Breast epithelium (tissue), 4 donors: ENCODE results near the gene CENPA. TPM values are rescaled to one million over a fixed set of nuclear protein-coding genes. Genes with fewer than 3 reads are reported as not detected.

Experiments used
- DNase-seq, 2 donors: peaks; one replicate each; pipeline ENCODE4 v3.0.0-alpha.2; 2019; ENCODE audit warnings: low spot score in 2 of 2
- H3K27ac ChIP-seq, 2 donors: fragments of 200-600 bp; sonication (generic) in 1 of 2; one replicate each; pipeline ENCODE4 v1.5.1; 2016 to 2019; ENCODE audit warnings: mild to moderate bottlenecking in 1 of 2
- H3K27me3 ChIP-seq, 2 donors: fragments of 200-600 bp; sonication (generic) in 1 of 2; one replicate each; pipeline versions ENCODE4 v1.5.1 to v1.6.0; 2017 to 2019; ENCODE audit warnings: control low read depth in 1 of 2, mild to moderate bottlenecking in 1 of 2
- H3K36me3 ChIP-seq: fragments of 200-600 bp; one replicate; pipeline ENCODE4 v1.5.1; 2019
- H3K4me1 ChIP-seq, 2 donors: fragments of 200-600 bp; sonication (generic); one replicate each; pipeline ENCODE4 v1.5.1; 2016 to 2019; ENCODE audit warnings: control low read depth in 1 of 2
- H3K4me3 ChIP-seq, 3 donors: fragments of 200-600 bp; sonication (generic); 1 replicate in 2 of 3; 2 replicates in 1 of 3; pipeline ENCODE4 v1.5.1; 2016 to 2019; ENCODE audit warnings: mild to moderate bottlenecking in 3 of 3, moderate library complexity in 2 of 3
- H3K9me3 ChIP-seq, 2 donors: fragments of 200-600 bp; sonication (generic) in 1 of 2; one replicate each; pipeline ENCODE4 v1.5.1; 2016 to 2019; ENCODE audit warnings: control low read depth in 1 of 2
- POLR2A ChIP-seq: fragments of 450-650 bp; IDR thresholded peaks from one replicate; pipeline ENCODE4 v1.6.1; 2016; ENCODE audit warnings: antibody characterized with exemption, mild to moderate bottlenecking, moderate library complexity
- POLR2AphosphoS5 ChIP-seq, 3 donors: sonication (generic); formaldehyde crosslinking; IDR thresholded peaks; one replicate each; pipeline ENCODE4 v1.6.1; 2017; ENCODE audit warnings: antibody characterized with exemption in 3 of 3
- intact Hi-C: fragments of 100-400 bp; cut with DNase I; formaldehyde crosslinking; loops from one replicate; pipeline ENCODE4 v1.15.1; 2023; ENCODE audit warnings: low total_unique reads
- total RNA-seq, 3 donors: library from RNA; depleted of rRNA; stranded (reverse); fragments of >200 nt; gene quantifications; one replicate each; pipeline ENCODE4 v1.1.0, GENCODE V29; 2016
- TF ChIP-seq, protein P1 (sequence below), 3 donors: fragments of 450-650 bp; IDR thresholded peaks; one replicate each; pipeline ENCODE4 v1.5.1; 2016 to 2017; ENCODE audit warnings: antibody characterized with exemption in 3 of 3, mild to moderate bottlenecking in 3 of 3, moderate library complexity in 3 of 3

Gene CENPA
- total RNA-seq, 3 donors from 2014 or later: 0.64 TPM; not detected in 2

DNA sequence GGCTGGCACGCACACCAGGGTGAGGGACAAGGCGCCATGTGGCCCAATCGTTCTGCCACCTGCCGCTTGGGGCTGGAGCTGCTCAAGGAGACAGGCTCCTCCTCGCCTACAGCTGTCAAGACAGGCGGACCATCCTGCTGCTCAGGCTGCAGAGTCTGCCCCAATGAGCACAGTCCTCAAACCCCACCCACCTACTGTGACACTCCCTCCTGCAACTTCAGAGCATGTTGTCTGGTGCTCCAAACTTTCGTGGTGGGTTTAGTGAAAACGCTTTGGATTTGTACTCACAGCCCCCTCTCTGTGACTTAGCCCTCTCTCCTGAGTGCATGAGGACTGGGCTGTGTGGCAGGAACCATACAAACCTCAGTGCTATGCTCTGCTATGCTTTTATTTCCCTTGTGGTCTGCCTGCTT, 45.0 kb upstream of the CENPA start:
- DNase-seq: no peak
- no peaks in the 10 kb centered on the region for H3K27me3 ChIP-seq
- no peak overlapping the region for H3K4me3 ChIP-seq
- H3K27ac ChIP-seq: no peak overlapping the region
- TF ChIP-seq POLR2AphosphoS5 (IDR thresholded peaks at IDR 0.05) (no peak), POLR2A (no peak)
- TF ChIP-seq, protein P1, sequence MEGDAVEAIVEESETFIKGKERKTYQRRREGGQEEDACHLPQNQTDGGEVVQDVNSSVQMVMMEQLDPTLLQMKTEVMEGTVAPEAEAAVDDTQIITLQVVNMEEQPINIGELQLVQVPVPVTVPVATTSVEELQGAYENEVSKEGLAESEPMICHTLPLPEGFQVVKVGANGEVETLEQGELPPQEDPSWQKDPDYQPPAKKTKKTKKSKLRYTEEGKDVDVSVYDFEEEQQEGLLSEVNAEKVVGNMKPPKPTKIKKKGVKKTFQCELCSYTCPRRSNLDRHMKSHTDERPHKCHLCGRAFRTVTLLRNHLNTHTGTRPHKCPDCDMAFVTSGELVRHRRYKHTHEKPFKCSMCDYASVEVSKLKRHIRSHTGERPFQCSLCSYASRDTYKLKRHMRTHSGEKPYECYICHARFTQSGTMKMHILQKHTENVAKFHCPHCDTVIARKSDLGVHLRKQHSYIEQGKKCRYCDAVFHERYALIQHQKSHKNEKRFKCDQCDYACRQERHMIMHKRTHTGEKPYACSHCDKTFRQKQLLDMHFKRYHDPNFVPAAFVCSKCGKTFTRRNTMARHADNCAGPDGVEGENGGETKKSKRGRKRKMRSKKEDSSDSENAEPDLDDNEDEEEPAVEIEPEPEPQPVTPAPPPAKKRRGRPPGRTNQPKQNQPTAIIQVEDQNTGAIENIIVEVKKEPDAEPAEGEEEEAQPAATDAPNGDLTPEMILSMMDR (IDR thresholded peaks at IDR 0.05): no peak
- H3K9me3 ChIP-seq: no peaks in the 10 kb centered on the region
- H3K4me1 ChIP-seq: no peaks in the 10 kb centered on the region
- intact Hi-C loops: loop anchor here (5.0 kb wide), 1 partner anchor 134 kb away; no protein-coding TSS in a partner anchor
- no peaks in the 10 kb centered on the region for H3K36me3 ChIP-seq

DNA sequence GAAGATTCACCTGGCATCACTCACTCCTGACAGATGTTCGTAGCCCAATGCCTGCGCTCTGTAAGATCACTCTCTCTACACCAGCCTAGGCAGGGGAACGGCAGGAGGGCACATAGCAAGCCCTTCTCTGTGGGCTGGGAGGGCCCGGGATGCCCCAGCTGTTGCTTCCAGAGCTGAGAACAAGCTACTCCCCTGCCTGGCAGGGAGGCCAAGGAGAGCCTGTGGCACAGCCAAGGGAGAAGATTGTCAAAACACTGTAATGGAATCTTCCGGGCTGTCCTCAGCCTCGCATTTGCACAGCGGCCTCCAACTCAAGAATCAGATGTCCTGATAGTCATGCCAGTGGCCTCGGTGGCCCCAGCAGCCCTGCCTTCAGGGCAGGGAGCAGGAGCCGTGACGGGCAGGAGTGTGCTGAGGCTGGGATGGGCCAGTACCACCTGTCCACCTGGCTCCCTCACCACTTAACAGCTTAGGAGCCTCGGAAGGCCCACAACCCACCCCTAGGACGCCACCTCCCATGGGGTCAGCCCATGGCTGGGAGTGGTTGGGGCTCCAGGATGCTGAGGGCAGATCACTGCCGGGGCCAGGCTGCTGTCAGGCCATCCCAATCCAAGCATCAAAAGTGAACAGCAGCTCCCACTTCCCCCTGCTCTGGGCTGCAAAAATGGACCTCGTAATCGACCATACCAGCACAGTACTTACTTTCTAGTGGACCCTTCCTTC, 43.6 kb upstream of the CENPA start:
- Histone ChIP-seq H3K4me3 (no peak overlapping the region), H3K36me3 (no peaks in the 10 kb centered on the region), H3K9me3 (no peaks in the 10 kb centered on the region), H3K27ac (no peak overlapping the region), H3K4me1 (no peaks in the 10 kb centered on the region), H3K27me3 (no peaks in the 10 kb centered on the region)
- intact Hi-C loops: loop anchor here (5.0 kb wide), 1 partner anchor 135 kb away; no protein-coding TSS in a partner anchor
- no peak for TF ChIP-seq POLR2AphosphoS5 (IDR thresholded peaks at IDR 0.05)
- TF ChIP-seq, protein P1 (IDR thresholded peaks at IDR 0.05): no peak
- no peak for TF ChIP-seq POLR2A
- DNase-seq: no peak

DNA sequence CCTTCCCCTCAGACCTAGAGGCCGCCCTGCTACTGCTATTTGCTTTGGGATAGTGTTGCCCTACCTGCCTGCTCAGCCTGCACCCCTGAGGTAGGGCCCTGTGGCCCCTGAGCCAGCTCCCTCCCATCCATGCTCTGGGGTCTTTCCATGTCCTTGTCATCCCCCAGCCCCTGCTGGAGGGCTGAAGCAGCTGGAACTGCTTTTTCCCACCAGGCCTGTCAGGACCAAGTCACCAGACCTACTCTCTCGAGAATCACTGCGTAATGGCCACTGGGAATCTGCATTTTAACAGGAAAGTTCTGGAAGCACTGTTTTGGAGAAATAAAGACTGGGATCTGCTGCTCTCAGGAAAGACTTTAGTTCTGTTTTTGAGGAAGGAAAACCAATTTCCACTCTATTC, 42.0 kb upstream of the CENPA start:
- Histone ChIP-seq H3K27ac (no peak overlapping the region), H3K4me1 (no peaks in the 10 kb centered on the region), H3K27me3 (no peaks in the 10 kb centered on the region), H3K36me3 (no peaks in the 10 kb centered on the region), H3K4me3 (no peak overlapping the region), H3K9me3 (no peaks in the 10 kb centered on the region)
- TF ChIP-seq, protein P1 (IDR thresholded peaks at IDR 0.05): no peak
- TF ChIP-seq POLR2AphosphoS5 (IDR thresholded peaks at IDR 0.05): no peak
- no peak for TF ChIP-seq POLR2A
- intact Hi-C loops: loop anchor here (5.0 kb wide), 1 partner anchor 137 kb away; no protein-coding TSS in a partner anchor
- no peak for DNase-seq

DNA sequence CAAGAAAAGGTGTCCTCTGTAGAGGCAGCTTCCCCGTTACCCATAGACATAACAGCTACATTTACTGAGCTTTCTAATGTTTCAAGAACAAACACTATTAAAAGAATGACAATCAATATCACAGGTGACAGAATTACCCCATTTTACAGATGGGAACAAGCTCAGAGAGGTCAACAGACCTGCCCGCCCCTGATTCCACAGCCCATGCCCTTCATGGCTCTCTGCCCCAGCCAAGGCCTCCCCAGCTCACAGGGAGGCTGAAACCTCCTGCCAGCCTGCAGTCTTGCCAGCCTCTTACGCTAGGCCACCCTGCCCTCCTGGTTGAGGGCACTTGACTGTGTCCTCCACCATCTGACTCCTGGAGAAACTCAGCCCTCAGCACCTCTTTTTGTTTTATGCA, 40.9 kb upstream of the CENPA start:
- Histone ChIP-seq H3K9me3 (no peaks in the 10 kb centered on the region), H3K4me1 (no peaks in the 10 kb centered on the region), H3K27me3 (no peaks in the 10 kb centered on the region), H3K4me3 (no peak overlapping the region), H3K27ac (no peak overlapping the region), H3K36me3 (no peaks in the 10 kb centered on the region)
- intact Hi-C loops: loop anchor here (5.0 kb wide), 1 partner anchor 138 kb away; no protein-coding TSS in a partner anchor
- DNase-seq: no peak
- TF ChIP-seq, protein P1 (IDR thresholded peaks at IDR 0.05): no peak
- TF ChIP-seq POLR2AphosphoS5 (IDR thresholded peaks at IDR 0.05) (no peak), POLR2A (no peak)

DNA sequence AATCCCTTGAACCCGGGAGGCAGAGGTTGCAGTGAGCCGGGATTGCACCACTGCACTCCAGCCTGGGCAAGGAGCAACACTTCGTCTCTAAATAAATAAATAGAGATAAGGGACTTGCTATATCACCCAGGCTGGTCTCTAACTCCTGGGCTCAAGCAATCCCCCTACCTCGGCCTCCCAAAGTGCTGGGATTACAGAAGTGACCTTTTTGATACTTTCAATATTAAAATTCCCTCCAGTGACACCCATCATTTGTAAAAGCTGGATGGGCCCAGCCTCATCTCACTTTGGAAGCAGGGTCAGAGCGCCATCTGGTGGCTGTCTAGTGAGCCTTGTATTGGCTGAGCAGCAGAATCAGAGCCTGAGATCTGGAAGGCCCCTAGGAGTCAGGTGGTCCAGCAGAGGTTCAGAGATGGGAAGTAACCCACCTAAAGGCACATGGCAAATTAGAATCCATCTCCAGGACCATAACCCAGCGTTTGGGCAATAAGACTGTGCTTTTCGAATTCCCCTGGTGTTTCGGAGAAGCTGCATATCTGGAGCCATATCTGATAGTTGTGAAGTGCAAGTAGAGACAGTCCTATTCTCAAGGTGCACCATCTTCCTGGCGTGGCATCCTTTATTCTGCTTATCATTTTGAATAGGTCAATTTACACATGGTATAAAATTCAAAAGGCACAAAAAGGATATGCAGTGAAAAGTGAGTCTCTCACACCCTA, 40.1 kb upstream of the CENPA start:
- intact Hi-C loops: no loop called here
- no peak overlapping the region for H3K4me3 ChIP-seq
- peak; percentile 68 to 80 for DNase-seq
- H3K4me1 ChIP-seq: no peaks in the 10 kb centered on the region
- H3K36me3 ChIP-seq: no peaks in the 10 kb centered on the region
- no peaks in the 10 kb centered on the region for H3K9me3 ChIP-seq
- no peak for TF ChIP-seq POLR2A
- TF ChIP-seq, protein P1 (IDR thresholded peaks at IDR 0.05): peak; percentile 81 to 92 (median 92)
- H3K27ac ChIP-seq: no peak overlapping the region
- H3K27me3 ChIP-seq: no peaks in the 10 kb centered on the region
